ENCODE data around the gene MYL10.

DNA sequence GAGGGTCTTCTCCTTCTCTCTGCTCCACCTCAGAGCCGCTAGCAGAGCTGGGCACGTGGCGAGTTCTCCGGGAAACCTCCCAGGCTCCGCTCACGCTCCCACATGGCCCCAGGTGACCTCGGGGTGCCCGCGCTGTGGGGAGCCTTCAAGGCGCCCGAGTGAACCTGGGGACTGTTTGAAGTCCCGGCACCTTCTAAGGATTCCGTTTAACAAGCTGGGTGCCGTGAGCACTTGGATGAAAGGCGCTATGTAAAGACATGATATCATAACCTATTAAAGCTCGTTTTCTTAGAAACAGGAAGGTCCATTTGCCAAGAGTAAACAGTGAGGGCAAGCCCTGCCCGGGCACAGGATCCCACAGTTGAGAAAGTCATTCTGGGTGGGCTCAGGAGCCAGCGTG lies 15.8 kb upstream of the MYL10 start:
- TF ChIP-seq, protein P1, sequence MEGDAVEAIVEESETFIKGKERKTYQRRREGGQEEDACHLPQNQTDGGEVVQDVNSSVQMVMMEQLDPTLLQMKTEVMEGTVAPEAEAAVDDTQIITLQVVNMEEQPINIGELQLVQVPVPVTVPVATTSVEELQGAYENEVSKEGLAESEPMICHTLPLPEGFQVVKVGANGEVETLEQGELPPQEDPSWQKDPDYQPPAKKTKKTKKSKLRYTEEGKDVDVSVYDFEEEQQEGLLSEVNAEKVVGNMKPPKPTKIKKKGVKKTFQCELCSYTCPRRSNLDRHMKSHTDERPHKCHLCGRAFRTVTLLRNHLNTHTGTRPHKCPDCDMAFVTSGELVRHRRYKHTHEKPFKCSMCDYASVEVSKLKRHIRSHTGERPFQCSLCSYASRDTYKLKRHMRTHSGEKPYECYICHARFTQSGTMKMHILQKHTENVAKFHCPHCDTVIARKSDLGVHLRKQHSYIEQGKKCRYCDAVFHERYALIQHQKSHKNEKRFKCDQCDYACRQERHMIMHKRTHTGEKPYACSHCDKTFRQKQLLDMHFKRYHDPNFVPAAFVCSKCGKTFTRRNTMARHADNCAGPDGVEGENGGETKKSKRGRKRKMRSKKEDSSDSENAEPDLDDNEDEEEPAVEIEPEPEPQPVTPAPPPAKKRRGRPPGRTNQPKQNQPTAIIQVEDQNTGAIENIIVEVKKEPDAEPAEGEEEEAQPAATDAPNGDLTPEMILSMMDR (conservative IDR thresholded peaks at IDR 0.05; ENCODE audit: low read depth, low read length) = no peak
- TF ChIP-seq EZH2 (IDR thresholded peaks at IDR 0.05; ENCODE audit: borderline replicate concordance, low read depth, low read length, poor library complexity, severe bottlenecking) = no peak

All from A673 (cell line).